ENCODE data around the gene LTBP4.
"Not testable (repeated sequence)": the region's sequence is repeated elsewhere in the genome, so short reads cannot be mapped to it uniquely, and the experiment has no call there.

Gene LTBP4, protein sequence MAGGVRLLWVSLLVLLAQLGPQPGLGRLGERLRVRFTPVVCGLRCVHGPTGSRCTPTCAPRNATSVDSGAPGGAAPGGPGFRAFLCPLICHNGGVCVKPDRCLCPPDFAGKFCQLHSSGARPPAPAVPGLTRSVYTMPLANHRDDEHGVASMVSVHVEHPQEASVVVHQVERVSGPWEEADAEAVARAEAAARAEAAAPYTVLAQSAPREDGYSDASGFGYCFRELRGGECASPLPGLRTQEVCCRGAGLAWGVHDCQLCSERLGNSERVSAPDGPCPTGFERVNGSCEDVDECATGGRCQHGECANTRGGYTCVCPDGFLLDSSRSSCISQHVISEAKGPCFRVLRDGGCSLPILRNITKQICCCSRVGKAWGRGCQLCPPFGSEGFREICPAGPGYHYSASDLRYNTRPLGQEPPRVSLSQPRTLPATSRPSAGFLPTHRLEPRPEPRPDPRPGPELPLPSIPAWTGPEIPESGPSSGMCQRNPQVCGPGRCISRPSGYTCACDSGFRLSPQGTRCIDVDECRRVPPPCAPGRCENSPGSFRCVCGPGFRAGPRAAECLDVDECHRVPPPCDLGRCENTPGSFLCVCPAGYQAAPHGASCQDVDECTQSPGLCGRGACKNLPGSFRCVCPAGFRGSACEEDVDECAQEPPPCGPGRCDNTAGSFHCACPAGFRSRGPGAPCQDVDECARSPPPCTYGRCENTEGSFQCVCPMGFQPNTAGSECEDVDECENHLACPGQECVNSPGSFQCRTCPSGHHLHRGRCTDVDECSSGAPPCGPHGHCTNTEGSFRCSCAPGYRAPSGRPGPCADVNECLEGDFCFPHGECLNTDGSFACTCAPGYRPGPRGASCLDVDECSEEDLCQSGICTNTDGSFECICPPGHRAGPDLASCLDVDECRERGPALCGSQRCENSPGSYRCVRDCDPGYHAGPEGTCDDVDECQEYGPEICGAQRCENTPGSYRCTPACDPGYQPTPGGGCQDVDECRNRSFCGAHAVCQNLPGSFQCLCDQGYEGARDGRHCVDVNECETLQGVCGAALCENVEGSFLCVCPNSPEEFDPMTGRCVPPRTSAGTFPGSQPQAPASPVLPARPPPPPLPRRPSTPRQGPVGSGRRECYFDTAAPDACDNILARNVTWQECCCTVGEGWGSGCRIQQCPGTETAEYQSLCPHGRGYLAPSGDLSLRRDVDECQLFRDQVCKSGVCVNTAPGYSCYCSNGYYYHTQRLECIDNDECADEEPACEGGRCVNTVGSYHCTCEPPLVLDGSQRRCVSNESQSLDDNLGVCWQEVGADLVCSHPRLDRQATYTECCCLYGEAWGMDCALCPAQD (N-terminal part only)

DNA sequence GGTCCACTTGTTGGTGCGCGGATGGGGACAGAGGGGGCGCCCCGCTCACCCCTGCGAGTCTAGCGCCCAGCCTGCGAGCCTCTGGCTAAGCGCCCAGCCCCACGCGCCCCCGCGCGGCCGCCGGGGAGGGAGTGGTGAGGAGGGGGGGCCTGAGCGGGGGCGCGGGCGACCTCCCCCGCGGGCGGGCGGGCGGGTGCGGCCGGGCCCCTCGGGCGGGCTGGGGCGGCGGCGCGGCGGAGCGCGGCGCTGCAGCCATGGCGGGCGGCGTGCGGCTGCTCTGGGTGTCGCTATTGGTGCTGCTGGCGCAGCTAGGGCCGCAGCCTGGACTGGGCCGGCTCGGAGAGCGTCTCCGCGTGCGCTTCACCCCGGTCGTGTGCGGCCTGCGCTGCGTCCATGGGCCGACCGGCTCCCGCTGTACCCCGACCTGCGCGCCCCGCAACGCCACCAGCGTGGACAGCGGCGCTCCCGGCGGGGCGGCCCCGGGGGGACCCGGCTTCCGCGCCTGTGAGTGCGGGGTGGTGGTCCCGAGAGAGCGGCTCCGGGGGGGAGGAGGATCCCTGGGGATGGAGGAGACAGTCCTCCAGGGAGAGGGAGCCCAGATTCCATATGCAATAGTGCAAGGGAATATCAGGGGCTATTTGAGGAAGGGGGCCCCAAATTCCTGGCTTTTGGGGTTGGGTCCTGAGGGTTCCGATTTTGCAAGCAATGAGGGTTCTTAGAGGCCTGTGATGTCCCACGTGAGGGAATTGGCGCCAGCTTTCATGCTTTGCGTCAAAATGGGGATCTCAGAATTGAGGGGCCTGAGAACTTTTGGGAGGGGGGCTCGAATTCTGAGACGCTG is at the start of gene LTBP4:
LTBP4 (plus strand) TSS at position 236 of the 841 bp plus-strand sequence; CDS start at position 255, 19 bp downstream.
- DNase-seq (ENCODE audit: low read depth in 3 of 3, low spot score in 1 of 3) = no peak

DNA sequence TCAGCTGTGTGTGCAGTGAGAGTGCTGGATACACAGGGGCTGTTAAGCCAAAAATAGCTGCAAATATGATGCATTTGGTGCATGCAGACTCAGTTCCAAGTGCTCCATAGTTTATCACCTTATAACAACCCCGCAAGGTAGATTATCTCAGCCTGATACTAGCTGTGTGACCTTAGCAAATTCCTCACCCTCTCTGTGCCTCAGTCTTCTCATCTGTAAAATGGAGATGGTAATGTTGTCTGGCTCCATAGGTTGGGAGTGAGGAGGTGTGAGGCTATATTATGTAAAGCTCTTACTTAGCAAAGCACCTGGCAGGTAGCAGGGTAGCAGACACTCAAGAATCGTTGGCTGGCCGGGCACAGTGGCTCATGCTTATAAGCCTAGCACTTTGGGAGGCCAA is 48.3 kb upstream of the LTBP4 start:
- DNase-seq (ENCODE audit: low read depth in 3 of 3, low spot score in 1 of 3) = no peak

GRCh38 chr19:40553885-40554857 is 47.0 kb upstream of the LTBP4 start:
- no peak for DNase-seq (ENCODE audit: low read depth in 3 of 3, low spot score in 1 of 3)

GRCh38 chr19:40555978-40556689 is 45.0 kb upstream of the LTBP4 start:
- DNase-seq (ENCODE audit: low read depth in 3 of 3, low spot score in 1 of 3) = no peak

DNA sequence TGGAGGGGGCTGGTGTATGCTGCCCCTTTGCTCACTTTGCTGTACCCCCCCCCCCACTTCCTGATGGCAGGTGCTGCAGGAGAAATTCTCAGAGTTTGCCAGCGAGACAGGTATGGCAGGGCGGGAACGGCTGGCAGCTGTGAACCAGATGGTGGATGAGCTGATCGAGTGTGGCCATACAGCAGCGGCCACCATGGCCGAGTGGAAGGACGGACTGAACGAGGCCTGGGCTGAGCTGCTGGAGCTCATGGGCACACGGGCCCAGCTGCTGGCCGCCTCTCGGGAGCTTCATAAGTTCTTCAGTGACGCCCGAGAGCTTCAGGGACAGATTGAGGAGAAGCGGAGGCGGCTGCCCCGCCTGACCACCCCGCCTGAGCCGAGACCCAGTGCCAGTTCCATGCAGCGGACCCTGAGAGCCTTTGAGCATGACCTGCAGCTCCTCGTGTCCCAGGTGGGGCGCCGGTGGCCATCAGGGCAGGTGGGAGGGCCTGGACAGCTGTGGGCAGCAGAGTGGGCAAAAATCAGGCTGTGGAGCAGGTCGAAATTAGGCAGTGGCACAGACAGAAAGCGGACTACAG is 44.1 kb upstream of the LTBP4 start:
- no peak for DNase-seq (ENCODE audit: low read depth in 3 of 3, low spot score in 1 of 3)

DNA sequence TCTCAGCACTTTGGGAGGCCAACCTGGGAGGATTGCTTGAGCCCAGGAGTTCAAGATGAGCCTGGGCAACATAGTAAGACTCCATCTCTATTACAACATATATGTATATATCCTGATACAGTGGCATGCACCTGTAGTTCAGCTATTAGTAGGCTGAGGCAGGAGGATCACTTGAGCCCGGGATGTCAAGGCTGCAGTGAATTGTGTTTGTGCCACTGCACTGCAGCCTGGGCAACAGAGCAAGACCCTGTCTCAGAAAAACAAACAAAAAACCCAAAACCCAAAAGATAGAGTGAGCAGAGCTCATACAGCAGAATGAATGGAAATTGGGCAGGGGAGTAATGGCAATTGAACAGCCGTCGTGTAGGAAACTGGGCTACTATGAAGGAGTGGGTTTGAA is 41.8 kb upstream of the LTBP4 start:
- DNase-seq (ENCODE audit: low read depth in 3 of 3, low spot score in 1 of 3) = no peak

- DNase-seq (ENCODE audit: low read depth in 3 of 3, low spot score in 1 of 3) = no peak
Measured at GRCh38 chr19:40560092-40560507, 41.1 kb upstream of the LTBP4 start.

GRCh38 chr19:40561947-40562346 is 39.2 kb upstream of the LTBP4 start:
- DNase-seq (ENCODE audit: low read depth in 3 of 3, low spot score in 1 of 3) = no peak

- not testable (repeated sequence) for DNase-seq (ENCODE audit: low read depth in 3 of 3, low spot score in 1 of 3)
Measured at GRCh38 chr19:40564535-40564934, 36.6 kb upstream of the LTBP4 start.

- no peak for DNase-seq (ENCODE audit: low read depth in 3 of 3, low spot score in 1 of 3)
Measured at GRCh38 chr19:40565355-40565754, 35.8 kb upstream of the LTBP4 start.

DNA sequence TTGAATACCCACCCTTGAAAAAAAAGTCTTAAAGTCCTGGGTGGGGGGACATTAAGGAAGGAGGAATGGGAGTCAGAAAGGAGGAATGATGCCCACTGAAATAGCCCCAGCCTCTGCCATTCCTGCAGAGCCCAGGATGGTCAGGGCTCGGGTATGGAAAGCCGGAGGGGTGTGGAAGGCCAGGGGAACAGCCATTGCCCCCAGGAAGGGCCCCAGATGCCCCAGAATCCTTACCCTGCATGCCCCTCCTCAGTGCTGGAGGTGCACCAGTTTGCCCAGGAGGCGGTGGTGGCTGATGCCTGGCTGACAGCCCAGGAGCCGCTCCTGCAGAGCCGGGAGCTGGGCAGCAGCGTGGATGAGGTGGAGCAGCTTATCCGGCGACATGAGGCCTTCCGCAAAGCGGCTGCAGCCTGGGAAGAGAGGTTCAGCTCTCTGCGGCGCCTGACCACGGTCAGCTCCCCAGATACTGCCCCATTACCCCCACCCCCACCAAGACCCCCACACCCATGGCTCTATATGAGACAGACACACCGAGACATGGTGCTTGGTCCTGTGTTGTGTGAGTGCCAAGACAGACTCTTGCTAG is 35.2 kb upstream of the LTBP4 start:
- DNase-seq (ENCODE audit: low read depth in 3 of 3, low spot score in 1 of 3) = no peak

- DNase-seq (ENCODE audit: low read depth in 3 of 3, low spot score in 1 of 3) = no peak
Measured at GRCh38 chr19:40567040-40567749, 34.0 kb upstream of the LTBP4 start.

- DNase-seq (ENCODE audit: low read depth in 3 of 3, low spot score in 1 of 3) = no peak
Measured at GRCh38 chr19:40567750-40568494, 33.2 kb upstream of the LTBP4 start.

DNA sequence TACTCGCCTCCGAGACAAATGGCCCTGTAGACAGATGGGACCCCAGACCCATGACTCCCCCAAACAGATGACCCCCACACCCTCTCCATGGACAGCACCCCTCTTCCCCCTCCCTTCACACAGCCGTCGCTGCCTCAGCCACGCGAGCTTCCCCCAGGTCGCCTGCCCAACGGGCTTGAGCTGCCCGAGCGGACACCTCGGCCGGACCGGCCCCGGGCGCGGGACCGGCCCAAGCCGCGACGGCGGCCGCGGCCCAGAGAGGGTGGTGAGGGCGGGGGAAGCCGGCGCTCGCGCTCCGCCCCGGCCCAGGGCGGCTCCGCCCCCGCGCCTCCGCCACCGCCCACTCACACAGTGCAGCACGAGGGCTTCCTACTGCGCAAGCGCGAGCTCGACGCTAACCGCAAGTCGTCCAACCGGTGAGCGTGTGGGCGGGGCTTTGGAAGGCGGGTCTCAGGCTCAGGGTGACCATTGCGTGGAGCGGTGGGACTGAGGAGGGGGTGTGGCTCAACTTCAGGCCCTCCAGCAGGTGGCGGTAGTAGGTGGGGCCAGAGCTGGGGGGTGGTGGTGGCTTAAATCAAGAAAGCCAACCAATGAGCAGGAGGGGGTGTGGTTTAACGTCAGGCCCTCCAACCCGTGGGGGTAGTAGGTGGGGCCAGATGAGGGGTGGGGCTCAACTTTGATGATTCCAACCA is 30.7 kb upstream of the LTBP4 start:
- DNase-seq (ENCODE audit: low read depth in 3 of 3, low spot score in 1 of 3) = peak; percentile 84 to 90 (median 85)

DNA sequence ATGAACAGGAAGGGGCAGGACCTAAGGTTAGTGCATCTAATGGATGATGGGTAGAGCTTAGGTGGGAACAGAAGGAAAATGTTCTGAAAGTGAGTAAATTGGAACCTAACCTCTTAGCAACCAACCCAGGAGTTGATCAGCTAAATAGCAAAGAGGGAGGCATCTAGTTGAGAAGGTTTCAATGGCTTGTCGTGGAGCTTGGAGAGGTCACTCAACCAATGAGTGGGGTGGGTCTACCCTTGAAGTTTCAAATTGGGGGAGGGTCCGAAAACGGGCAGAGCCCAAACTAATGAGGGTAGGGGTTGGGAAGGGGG is 30.2 kb upstream of the LTBP4 start:
- DNase-seq (ENCODE audit: low read depth in 3 of 3, low spot score in 1 of 3) = no peak

Data from stimulated activated CD4-positive, alpha-beta T cell treated with anti-CD3 and anti-CD28 coated beads, TNF-alpha, amount 100 ng/mL, for 1 hour (primary cell).